HCT116 (cell line): ENCODE data around the gene HYAL1. TPM values are rescaled to one million over a fixed set of nuclear protein-coding genes. Genes with fewer than 3 reads are reported as not detected.

ENCODE experiments used
- ATAC-seq: fragments of 200-7000 bp; cut with Tn5 transposase; 2 replicates; pipeline ENCODE4 v1.9.1; 2020; ENCODE audit warnings: mild to moderate bottlenecking, moderate library complexity
- BruUV-seq: library from RNA; stranded (reverse); fragments of 400-500 nt; replicated peaks from 2 replicates; lab custom pipeline; 2021; lab: Mats Ljungman, UMichigan
- CTCF ChIA-PET: fragments of 300-600 bp; sonication (Branson Sonifier 250); formaldehyde crosslinking; loops from one replicate; lab custom pipeline; 2021; ENCODE audit warnings: antibody characterized with exemption; lab: Charles Lee
- POLR2A ChIA-PET: fragments of 300-600, 350-600 bp; sonication (Branson Sonifier 250); formaldehyde crosslinking; loops from one replicate; lab custom pipeline; 2021; ENCODE audit warnings: antibody characterized with exemption; lab: Charles Lee
- RAD21 ChIA-PET, 2 experiments: fragments of 300-600 bp; sonication (Branson Sonifier 250); formaldehyde crosslinking; loops; one replicate each; lab custom pipeline; 2023; ENCODE audit warnings: low total read pairs in 2 of 2; ENCODE audit not compliant: uncharacterized antibody in 2 of 2, unreplicated experiment in 2 of 2, low non-redundant PET in 1 of 2; lab: Charles Lee
- DNase-seq: peaks from one replicate; pipeline ENCODE4 v3.0.0-alpha.2; 2010; ENCODE audit warnings: low read depth, low spot score
- H2AFZ ChIP-seq: fragments of 200-600 bp; shearing (Covaris generic), sonication (generic); 2 replicates; pipeline ENCODE4 v1.6.1; 2017; ENCODE audit warnings: low read depth, mixed run types, mixed read lengths, antibody characterized with exemption, low read length; ENCODE audit not compliant: poor library complexity, severe bottlenecking
- H3K27ac ChIP-seq: 2 replicates; pipeline ENCODE4 v1.5.1; 2012; ENCODE audit warnings: low read depth, low read length
- H3K27me3 ChIP-seq: fragments of 200-600 bp; sonication (generic); 2 replicates; pipeline ENCODE4 v1.6.1; 2016; ENCODE audit warnings: mixed run types, low read length, mixed read lengths; ENCODE audit not compliant: insufficient read depth
- H3K36me3 ChIP-seq, 2 experiments: fragments of 200-500 bp in 1 of 2; fragments of 200-600 bp in 1 of 2; sonication (Bioruptor generic) in 1 of 2; sonication (generic) in 1 of 2; 2 replicates each; pipeline versions ENCODE4 v1.5.1 to v1.6.1; 2014 to 2016; ENCODE audit warnings: low read length in 2 of 2, inconsistent platforms in 1 of 2, mixed read lengths in 1 of 2, mixed run types in 1 of 2; ENCODE audit not compliant: insufficient read depth in 2 of 2, control insufficient read depth in 1 of 2
- H3K4me1 ChIP-seq, 2 experiments: fragments of 200-600 bp in 1 of 2; sonication (generic) in 1 of 2; 2 replicates each; pipeline versions ENCODE4 v1.5.1 to v1.6.1; 2012 to 2017; ENCODE audit warnings: low read length in 2 of 2, inconsistent platforms in 1 of 2, mild to moderate bottlenecking in 1 of 2, mixed read lengths in 1 of 2, mixed run types in 1 of 2, moderate library complexity in 1 of 2; ENCODE audit not compliant: insufficient read depth in 2 of 2, control insufficient read depth in 1 of 2
- H3K4me2 ChIP-seq: fragments of 200-600 bp; sonication (generic); 2 replicates; pipeline ENCODE4 v1.6.1; 2017; ENCODE audit warnings: mixed run types, low read length, mixed read lengths
- H3K4me3 ChIP-seq, 2 experiments: fragments of 200-600 bp in 1 of 2; sonication (generic) in 1 of 2; replicated peaks in 1 of 2; 2 replicates each; pipeline ENCODE4 v1.5.1; 2011 to 2016; ENCODE audit warnings: low read length in 2 of 2, control low read depth in 1 of 2, low read depth in 1 of 2, mild to moderate bottlenecking in 1 of 2, mixed read lengths in 1 of 2, mixed run types in 1 of 2
- H3K79me2 ChIP-seq: fragments of 200-600 bp; sonication (generic); 2 replicates; pipeline ENCODE4 v1.6.1; 2017; ENCODE audit warnings: mild to moderate bottlenecking, mixed run types, low read length, moderate library complexity, mixed read lengths; ENCODE audit not compliant: insufficient read depth
- H3K9ac ChIP-seq: fragments of 200-600 bp; sonication (generic); 2 replicates; pipeline ENCODE4 v1.6.1; 2016; ENCODE audit warnings: low read length, mixed read lengths
- H3K9me2 ChIP-seq: fragments of 200-600 bp; sonication (generic), shearing (Covaris generic); 2 replicates; pipeline ENCODE4 v1.6.1; 2017; ENCODE audit warnings: mixed run types, mild to moderate bottlenecking, moderate library complexity; ENCODE audit not compliant: insufficient read depth
- H3K9me3 ChIP-seq, 2 experiments: fragments of 200-500 bp in 1 of 2; fragments of 200-600 bp in 1 of 2; sonication (Bioruptor generic) in 1 of 2; sonication (generic) in 1 of 2; 2 replicates each; pipeline ENCODE4 v1.6.1; 2014 to 2017; ENCODE audit warnings: low read length in 2 of 2, mixed read lengths in 2 of 2, inconsistent platforms in 1 of 2, low read depth in 1 of 2, mild to moderate bottlenecking in 1 of 2, mixed run types in 1 of 2, moderate library complexity in 1 of 2; ENCODE audit not compliant: control insufficient read depth in 1 of 2, insufficient read depth in 1 of 2
- H4K20me1 ChIP-seq: fragments of 200-600 bp; sonication (generic), shearing (Covaris generic); 2 replicates; pipeline ENCODE4 v1.6.1; 2017; ENCODE audit warnings: mixed run types, mild to moderate bottlenecking, moderate library complexity; ENCODE audit not compliant: insufficient read depth
- ELF1 ChIP-seq: IDR thresholded peaks from 2 replicates; pipeline ENCODE4 v1.6.1; 2012; ENCODE audit warnings: low read depth, borderline replicate concordance
- EZH2 ChIP-seq: fragments of 200-600 bp; sonication (generic); IDR thresholded peaks from 2 replicates; pipeline ENCODE4 v1.6.1; 2017; ENCODE audit warnings: antibody characterized with exemption, mixed run types
- JUND ChIP-seq: IDR thresholded peaks from 2 replicates; pipeline ENCODE4 v1.6.1; 2012
- POLR2A ChIP-seq: IDR thresholded peaks from 2 replicates; pipeline ENCODE4 v1.7.0; 2011; ENCODE audit warnings: borderline replicate concordance; ENCODE audit not compliant: insufficient read depth, insufficient read length; ENCODE audit errors: extremely low read depth
- RAD21 ChIP-seq: IDR thresholded peaks from 2 replicates; pipeline ENCODE4 v1.6.1; 2012; ENCODE audit warnings: low read depth, mild to moderate bottlenecking
- SP1 ChIP-seq: IDR thresholded peaks from 2 replicates; pipeline ENCODE4 v1.6.1; 2012; ENCODE audit warnings: low read depth
- TCF7L2 ChIP-seq: IDR thresholded peaks from 2 replicates; pipeline ENCODE4 v1.7.0; 2011; ENCODE audit warnings: borderline replicate concordance, inconsistent platforms; ENCODE audit not compliant: insufficient read depth, insufficient read length; ENCODE audit errors: extremely low read depth
- ZNF274 ChIP-seq: fragments of 200-500 bp; sonication (Bioruptor generic); IDR thresholded peaks from 2 replicates; pipeline ENCODE4 v1.6.1; 2014; ENCODE audit warnings: mild to moderate bottlenecking, low read depth, low read length, inconsistent platforms
- intact Hi-C: fragments of 100-400 bp; cut with micrococcal nuclease; formaldehyde crosslinking; loops from 2 replicates; pipeline ENCODE4 v1.10.0; 2022
- total RNA-seq: library from RNA; stranded (reverse); gene quantifications from one replicate; pipeline ENCODE4 v1.2.1, GENCODE V29; 2021; ENCODE audit not compliant: unreplicated experiment
- TF ChIP-seq, protein P1 (sequence below): IDR thresholded peaks from 2 replicates; pipeline ENCODE4 v1.6.1; 2012
- TF ChIP-seq, protein P2 (sequence below): IDR thresholded peaks from 2 replicates; pipeline ENCODE4 v1.6.1; 2012

The HYAL1 gene
- total RNA-seq, 1 experiment from 2014 or later = 6.1 TPM

GRCh38 chr3:50345008-50345407 is 41.6 kb upstream of the HYAL1 start:
- H2AFZ ChIP-seq = no peak overlapping the region
- no peak for TF ChIP-seq EZH2
- TF ChIP-seq JUND = no peak
- no peak for TF ChIP-seq POLR2A
- no peak for TF ChIP-seq ELF1
- no peak for TF ChIP-seq SP1
- TF ChIP-seq ZNF274 = no peak
- TF ChIP-seq TCF7L2 = no peak
- TF ChIP-seq, protein P1, sequence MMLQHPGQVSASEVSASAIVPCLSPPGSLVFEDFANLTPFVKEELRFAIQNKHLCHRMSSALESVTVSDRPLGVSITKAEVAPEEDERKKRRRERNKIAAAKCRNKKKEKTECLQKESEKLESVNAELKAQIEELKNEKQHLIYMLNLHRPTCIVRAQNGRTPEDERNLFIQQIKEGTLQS = no peak
- no peak for TF ChIP-seq RAD21
- TF ChIP-seq, protein P2, sequence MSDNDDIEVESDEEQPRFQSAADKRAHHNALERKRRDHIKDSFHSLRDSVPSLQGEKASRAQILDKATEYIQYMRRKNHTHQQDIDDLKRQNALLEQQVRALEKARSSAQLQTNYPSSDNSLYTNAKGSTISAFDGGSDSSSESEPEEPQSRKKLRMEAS = no peak
- TF ChIP-seq, all 23 proteins: peak for 0
- H3K4me2 ChIP-seq = peak overlapping the region; percentile 75
- no peak for ATAC-seq
- no peak overlapping the region for H3K4me3 ChIP-seq
- POLR2A ChIA-PET = interaction anchor here (0.6 kb wide), 1 partner anchor 8 kb away, joined by 3 read pairs; no protein-coding TSS in a partner anchor
- H3K36me3 ChIP-seq = peaks cover 0 to 8% of the 10 kb centered on the region in 2 experiments; a peak in 1 of 4 replicates
- RAD21 ChIA-PET = no interaction called here
- no peak overlapping the region; the same call in 1 of the 2 replicates for H3K27ac ChIP-seq
- intact Hi-C loops = loop anchor here (5.0 kb wide), 1 partner anchor 267 kb away; the partner anchor contains the start of gene CISH
- H3K27me3 ChIP-seq = no peaks in the 10 kb centered on the region
- no peaks in the 10 kb centered on the region for H4K20me1 ChIP-seq
- CTCF ChIA-PET = no interaction called here
- no peaks in the 10 kb centered on the region for H3K9me2 ChIP-seq
- no peak for DNase-seq
- peaks cover 12 to 47% of the 10 kb centered on the region in 2 experiments for H3K4me1 ChIP-seq
- no peaks in the 10 kb centered on the region for H3K9me3 ChIP-seq
- H3K9ac ChIP-seq = no peak overlapping the region
- H3K79me2 ChIP-seq = peaks cover 8% of the 10 kb centered on the region
- BruUV-seq = no TSS peak
